ENCODE results near the gene SLC25A21.
"Not testable (repeated sequence)": the region's sequence is repeated elsewhere in the genome, so short reads cannot be mapped to it uniquely, and the experiment has no call there.

The SLC25A21 gene

GRCh38 chr14:36829547-36829946 is 342.9 kb downstream of the SLC25A21 start:
- no peaks in the 10 kb centered on the region for H3K36me3 Mint-ChIP-seq
- no peaks in the 10 kb centered on the region for H3K4me1 Mint-ChIP-seq
- H3K27ac Mint-ChIP-seq: no peak overlapping the region

GRCh38 chr14:36827861-36828260 is 344.5 kb downstream of the SLC25A21 start:
- ATAC-seq: no peak
- no peaks in the 10 kb centered on the region for H3K36me3 Mint-ChIP-seq
- H3K27ac Mint-ChIP-seq: no peak overlapping the region
- no peak overlapping the region for H3K4me3 Mint-ChIP-seq
- no peaks in the 10 kb centered on the region for H3K4me1 Mint-ChIP-seq
- no peaks in the 10 kb centered on the region for H3K9me3 Mint-ChIP-seq
- no peaks in the 10 kb centered on the region for H3K27me3 Mint-ChIP-seq

More at GRCh38 chr14:36829547-36829946, 342.9 kb downstream of the SLC25A21 start:
- H3K9me3 Mint-ChIP-seq: no peaks in the 10 kb centered on the region
- H3K27me3 Mint-ChIP-seq: no peaks in the 10 kb centered on the region
- no peak overlapping the region for H3K4me3 Mint-ChIP-seq
- no peak for ATAC-seq

GRCh38 chr14:36826614-36827013 is 345.8 kb downstream of the SLC25A21 start:
- Mint-ChIP-seq H3K36me3 (no peaks in the 10 kb centered on the region), H3K4me3 (no peak overlapping the region), H3K27me3 (no peaks in the 10 kb centered on the region), H3K27ac (no peak overlapping the region), H3K4me1 (no peaks in the 10 kb centered on the region), H3K9me3 (no peaks in the 10 kb centered on the region)
- no peak for ATAC-seq

GRCh38 chr14:36824854-36825253 is 347.6 kb downstream of the SLC25A21 start:
- no peaks in the 10 kb centered on the region for H3K9me3 Mint-ChIP-seq
- H3K4me1 Mint-ChIP-seq: no peaks in the 10 kb centered on the region
- no peak for ATAC-seq

GRCh38 chr14:36823651-36824050 is 348.8 kb downstream of the SLC25A21 start:
- no peaks in the 10 kb centered on the region for H3K36me3 Mint-ChIP-seq
- H3K27me3 Mint-ChIP-seq: no peaks in the 10 kb centered on the region
- no peak overlapping the region for H3K4me3 Mint-ChIP-seq
- no peak overlapping the region for H3K27ac Mint-ChIP-seq
- no peak for ATAC-seq
- no peaks in the 10 kb centered on the region for H3K9me3 Mint-ChIP-seq
- H3K4me1 Mint-ChIP-seq: no peaks in the 10 kb centered on the region

More at GRCh38 chr14:36824854-36825253, 347.6 kb downstream of the SLC25A21 start:
- no peak overlapping the region for H3K4me3 Mint-ChIP-seq
- H3K27ac Mint-ChIP-seq: no peak overlapping the region
- no peaks in the 10 kb centered on the region for H3K27me3 Mint-ChIP-seq
- H3K36me3 Mint-ChIP-seq: no peaks in the 10 kb centered on the region

GRCh38 chr14:36822685-36823084 is 349.7 kb downstream of the SLC25A21 start:
- H3K4me1 Mint-ChIP-seq: no peaks in the 10 kb centered on the region
- no peak overlapping the region for H3K4me3 Mint-ChIP-seq
- no peaks in the 10 kb centered on the region for H3K27me3 Mint-ChIP-seq
- ATAC-seq: no peak
- H3K36me3 Mint-ChIP-seq: no peaks in the 10 kb centered on the region
- H3K27ac Mint-ChIP-seq: no peak overlapping the region
- no peaks in the 10 kb centered on the region for H3K9me3 Mint-ChIP-seq

GRCh38 chr14:36820901-36821300 is 351.5 kb downstream of the SLC25A21 start:
- Mint-ChIP-seq H3K4me3 (no peak overlapping the region), H3K4me1 (no peaks in the 10 kb centered on the region), H3K27ac (no peak overlapping the region), H3K27me3 (no peaks in the 10 kb centered on the region), H3K9me3 (peaks cover 3% of the 10 kb centered on the region), H3K36me3 (no peaks in the 10 kb centered on the region)
- ATAC-seq: no peak

- Mint-ChIP-seq H3K9me3 (peaks cover 3% of the 10 kb centered on the region), H3K4me3 (no peak overlapping the region), H3K36me3 (no peaks in the 10 kb centered on the region), H3K4me1 (no peaks in the 10 kb centered on the region), H3K27me3 (no peaks in the 10 kb centered on the region), H3K27ac (no peak overlapping the region)
- ATAC-seq: no peak
These were observed 352.2 kb downstream of the SLC25A21 start for GRCh38 chr14:36820111-36820709.

- no peaks in the 10 kb centered on the region for H3K36me3 Mint-ChIP-seq
These were observed 353.5 kb downstream of the SLC25A21 start for GRCh38 chr14:36818794-36819384.

GRCh38 chr14:36818246-36818645 is 354.2 kb downstream of the SLC25A21 start:
- no peaks in the 10 kb centered on the region for H3K27me3 Mint-ChIP-seq
- no peak overlapping the region for H3K4me3 Mint-ChIP-seq
- peaks cover 5% of the 10 kb centered on the region for H3K9me3 Mint-ChIP-seq
- no peak for ATAC-seq
- no peak overlapping the region for H3K27ac Mint-ChIP-seq
- H3K4me1 Mint-ChIP-seq: no peaks in the 10 kb centered on the region
- H3K36me3 Mint-ChIP-seq: no peaks in the 10 kb centered on the region

More at GRCh38 chr14:36818794-36819384, 353.5 kb downstream of the SLC25A21 start:
- ATAC-seq: no peak
- no peaks in the 10 kb centered on the region for H3K27me3 Mint-ChIP-seq
- peaks cover 5% of the 10 kb centered on the region for H3K9me3 Mint-ChIP-seq
- H3K4me3 Mint-ChIP-seq: no peak overlapping the region
- no peak overlapping the region for H3K27ac Mint-ChIP-seq
- no peaks in the 10 kb centered on the region for H3K4me1 Mint-ChIP-seq

- Mint-ChIP-seq H3K36me3 (no peaks in the 10 kb centered on the region), H3K9me3 (peaks cover 5% of the 10 kb centered on the region), H3K4me1 (no peaks in the 10 kb centered on the region), H3K27me3 (no peaks in the 10 kb centered on the region), H3K27ac (no peak overlapping the region), H3K4me3 (no peak overlapping the region)
- ATAC-seq: no peak
These were observed 355.1 kb downstream of the SLC25A21 start for GRCh38 chr14:36817071-36817930.

- no peak for ATAC-seq
- Mint-ChIP-seq H3K4me1 (no peaks in the 10 kb centered on the region), H3K36me3 (no peaks in the 10 kb centered on the region), H3K4me3 (no peak overlapping the region), H3K9me3 (peaks cover 5% of the 10 kb centered on the region), H3K27ac (no peak overlapping the region), H3K27me3 (no peaks in the 10 kb centered on the region)
These were observed 355.9 kb downstream of the SLC25A21 start for GRCh38 chr14:36816481-36816880.

GRCh38 chr14:36814783-36815182 is 357.6 kb downstream of the SLC25A21 start:
- H3K27ac Mint-ChIP-seq, H3K4me1 Mint-ChIP-seq, H3K4me3 Mint-ChIP-seq, H3K27me3 Mint-ChIP-seq, ATAC-seq, H3K9me3 Mint-ChIP-seq, H3K36me3 Mint-ChIP-seq: not testable (repeated sequence)

GRCh38 chr14:36810209-36810608 is 362.2 kb downstream of the SLC25A21 start:
- Mint-ChIP-seq H3K27me3 (no peaks in the 10 kb centered on the region), H3K9me3 (peaks cover 2% of the 10 kb centered on the region), H3K27ac (no peak overlapping the region), H3K4me3 (no peak overlapping the region), H3K4me1 (no peaks in the 10 kb centered on the region), H3K36me3 (no peaks in the 10 kb centered on the region)
- no peak for ATAC-seq

- ATAC-seq: no peak
These were observed 364.7 kb downstream of the SLC25A21 start for GRCh38 chr14:36807727-36808126.

More at GRCh38 chr14:36807727-36808126, 364.7 kb downstream of the SLC25A21 start:
- Mint-ChIP-seq H3K36me3 (no peaks in the 10 kb centered on the region), H3K4me3 (no peak overlapping the region), H3K27me3 (no peaks in the 10 kb centered on the region), H3K4me1 (no peaks in the 10 kb centered on the region), H3K27ac (no peak overlapping the region), H3K9me3 (no peaks in the 10 kb centered on the region)

Data from stimulated activated memory B cell treated with anti-CD40 and anti-IgM and Interleukin-4, amounts not matched to agents 10 μg/mL and 1 μg/mL and 100 μg/mL, for 72 hours (primary cell).